NCI-H2107 treated with DMSO at 0.1 percent for 48 hours (cell line): Measurements from ENCODE around the gene ZC4H2.
"Not testable (repeated sequence)": the region's sequence is repeated elsewhere in the genome, so short reads cannot be mapped to it uniquely, and the experiment has no call there.

Experiments
- DNase-seq: peaks from one replicate; lab custom pipeline; 2025; ENCODE audit not compliant: unreplicated experiment; lab: John Stamatoyannopoulos, UW

Gene ZC4H2, protein sequence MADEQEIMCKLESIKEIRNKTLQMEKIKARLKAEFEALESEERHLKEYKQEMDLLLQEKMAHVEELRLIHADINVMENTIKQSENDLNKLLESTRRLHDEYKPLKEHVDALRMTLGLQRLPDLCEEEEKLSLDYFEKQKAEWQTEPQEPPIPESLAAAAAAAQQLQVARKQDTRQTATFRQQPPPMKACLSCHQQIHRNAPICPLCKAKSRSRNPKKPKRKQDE

DNA sequence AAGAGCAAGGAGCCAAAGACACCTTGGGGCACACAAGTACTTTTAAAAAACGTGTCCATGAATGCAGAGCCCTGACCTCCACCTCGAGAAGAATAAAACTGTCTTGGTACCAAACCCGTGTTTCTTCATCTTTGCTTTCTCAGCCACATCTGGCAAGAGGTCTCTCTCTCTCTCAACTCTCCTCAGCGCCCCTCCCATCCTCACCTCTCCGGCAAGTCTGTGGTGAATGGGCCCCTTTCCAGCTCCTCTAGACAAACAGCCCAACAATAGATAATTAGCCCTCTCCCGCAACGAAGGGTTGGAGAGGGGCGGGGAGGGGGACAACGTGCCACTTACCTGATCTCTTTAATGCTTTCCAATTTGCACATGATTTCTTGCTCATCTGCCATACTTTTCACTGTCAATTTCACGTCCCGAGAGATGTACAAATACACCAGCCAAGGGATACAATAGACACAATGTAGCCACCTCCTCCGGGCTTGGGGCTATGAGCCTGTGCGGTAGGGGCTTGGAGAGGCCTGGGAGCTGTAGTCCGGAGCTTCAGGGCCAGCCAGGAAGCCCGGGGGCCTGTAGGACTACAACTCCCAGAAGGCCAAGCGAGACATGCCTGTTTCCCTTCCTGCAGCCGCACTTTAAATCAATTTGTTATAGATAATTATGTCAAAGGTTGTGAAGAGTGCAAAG, at the start of gene ZC4H2:
ZC4H2 (minus strand) TSS at position 462 of the 684 bp plus-strand sequence; CDS start at position 389, 73 bp downstream.
- no peak for DNase-seq

GRCh38 chrX:65017451-65017850, 41.2 kb upstream of the ZC4H2 start:
- no peak for DNase-seq

DNA sequence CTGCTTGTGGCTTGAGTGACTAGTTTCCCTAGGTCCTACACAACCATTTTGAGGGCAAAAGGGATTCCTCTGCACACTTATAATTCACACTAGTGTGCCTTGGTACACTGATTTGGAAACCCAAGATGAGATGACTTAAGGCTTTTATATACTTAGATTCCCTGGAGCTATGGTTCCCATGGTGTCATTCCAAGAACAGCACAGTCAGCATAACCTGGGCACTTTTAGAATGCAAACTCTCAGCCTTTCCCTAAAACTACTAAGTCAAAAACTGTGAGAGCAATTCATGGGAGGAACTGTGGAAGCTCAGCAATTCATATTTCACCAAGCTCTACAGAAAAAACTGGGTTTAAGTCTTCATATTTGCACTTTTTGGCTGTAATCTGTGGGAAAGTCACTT, 38.0 kb upstream of the ZC4H2 start:
- no peak for DNase-seq

DNA sequence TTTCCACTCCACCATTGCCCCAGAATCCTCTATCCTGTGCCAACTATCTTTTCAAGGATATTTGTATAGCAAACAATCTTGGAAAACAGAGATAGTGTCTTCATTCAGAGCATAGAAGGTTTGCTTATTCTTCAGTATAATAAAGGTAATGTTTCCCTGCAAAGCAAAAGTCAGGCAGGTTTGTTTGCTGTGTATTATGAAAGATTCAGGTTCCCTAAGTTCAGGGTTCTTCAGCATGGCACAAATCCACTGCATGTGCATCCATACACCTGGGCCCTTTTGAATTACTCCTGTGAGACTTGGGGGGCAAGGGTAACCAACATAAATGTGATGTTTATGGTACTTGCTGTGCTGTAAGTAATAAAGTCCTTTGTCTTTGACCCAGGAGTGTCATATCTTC, 33.2 kb upstream of the ZC4H2 start:
- DNase-seq = no peak

DNA sequence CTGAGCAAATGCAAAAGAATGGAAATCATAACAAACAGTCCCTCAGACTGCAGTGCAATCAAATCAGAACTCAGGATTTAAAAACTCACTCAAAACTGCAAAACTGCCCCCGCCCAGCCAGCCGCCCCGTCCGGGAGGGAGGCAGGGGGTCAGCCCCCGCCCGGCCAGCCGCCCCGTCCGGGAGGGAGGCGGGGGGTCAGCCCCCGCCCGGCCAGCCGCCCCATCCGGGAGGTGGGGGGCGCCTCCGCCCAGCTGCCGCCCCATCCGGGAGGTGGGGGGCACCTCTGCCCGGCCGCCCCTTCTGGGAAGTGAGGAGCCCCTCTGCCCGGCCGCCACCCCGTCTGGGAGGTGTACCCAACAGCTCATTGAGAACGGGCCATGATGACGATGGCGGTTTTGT, 26.0 kb upstream of the ZC4H2 start:
- DNase-seq = not testable (repeated sequence)

DNA sequence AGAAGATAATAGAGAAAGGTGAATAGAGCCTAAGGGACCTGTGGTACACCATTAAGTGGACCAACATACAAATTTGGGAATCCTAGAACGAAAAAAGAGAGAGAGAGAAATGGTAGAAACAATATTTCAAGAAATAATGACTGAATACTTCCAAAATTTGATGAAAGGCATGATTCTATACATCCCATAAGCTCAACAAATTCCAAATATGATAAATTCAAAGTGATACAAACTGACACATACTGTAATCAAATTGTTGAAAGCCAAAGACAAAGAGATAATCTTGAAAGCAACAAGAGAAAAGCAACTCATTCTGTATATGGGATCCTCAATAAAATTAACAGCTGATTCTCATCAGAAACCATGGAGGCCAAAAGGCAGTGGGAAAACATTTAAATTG, 20.6 kb upstream of the ZC4H2 start:
- DNase-seq = no peak

- DNase-seq = no peak
These were observed 18.0 kb upstream of the ZC4H2 start for GRCh38 chrX:64994131-64994798.

DNA sequence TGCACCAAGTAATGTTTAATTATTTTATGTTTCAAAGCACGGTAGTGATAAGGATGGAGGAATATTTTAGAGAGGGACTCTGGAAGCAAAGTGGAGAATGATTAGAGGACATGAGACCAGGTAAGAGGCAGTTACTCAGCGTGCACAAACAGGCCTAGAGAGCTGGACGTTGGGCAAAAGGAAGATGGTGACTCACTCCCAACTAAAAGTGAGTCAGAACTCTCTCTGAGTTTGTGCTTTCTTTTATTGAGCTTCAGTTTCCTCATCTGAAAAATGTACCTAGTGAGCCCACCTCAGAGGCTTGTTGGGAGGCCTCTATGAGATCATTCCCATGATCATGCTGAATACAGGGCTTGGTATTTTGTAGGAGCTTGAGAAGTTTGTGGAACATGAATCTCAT, 1.6 kb upstream of the ZC4H2 start:
- no peak for DNase-seq

DNA sequence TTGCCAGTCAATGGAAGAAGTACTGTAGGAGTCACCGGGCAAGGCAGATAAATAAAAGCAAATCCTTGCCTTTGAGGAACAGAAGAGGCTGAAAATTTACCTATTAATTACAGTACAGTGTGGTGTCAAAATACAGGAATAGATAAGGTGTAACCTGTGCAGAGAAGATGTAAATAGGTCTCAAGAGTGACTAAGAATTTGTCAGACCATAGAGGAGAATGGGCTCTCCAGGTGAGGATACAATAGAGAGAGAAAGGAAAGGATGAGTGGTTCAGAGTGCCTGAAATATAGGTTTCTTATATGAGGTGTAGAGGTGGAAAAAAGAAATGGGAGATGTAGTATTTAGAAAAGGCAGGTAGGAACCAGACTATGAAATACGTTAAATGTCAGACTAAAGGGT, 801 bp upstream of the ZC4H2 start:
- DNase-seq = no peak

DNA sequence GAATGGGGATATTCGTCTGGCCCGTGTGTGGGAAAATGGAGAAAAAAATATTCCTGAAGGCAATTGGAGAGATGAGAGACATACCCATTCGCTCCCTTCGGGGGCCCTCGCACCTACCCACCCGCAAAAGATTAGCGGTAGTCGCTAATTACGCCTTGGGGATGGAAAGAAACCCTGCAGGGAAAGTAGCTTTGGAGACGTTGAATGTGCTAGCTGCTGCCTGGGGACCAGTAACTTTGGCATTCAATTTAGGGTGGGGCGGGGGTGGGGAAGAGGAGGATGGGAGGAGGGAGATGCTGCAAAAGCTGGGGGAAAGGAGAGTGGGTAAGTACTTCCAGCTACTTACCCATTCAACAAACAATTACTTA, 407 bp upstream of the ZC4H2 start:
- DNase-seq = no peak

DNA sequence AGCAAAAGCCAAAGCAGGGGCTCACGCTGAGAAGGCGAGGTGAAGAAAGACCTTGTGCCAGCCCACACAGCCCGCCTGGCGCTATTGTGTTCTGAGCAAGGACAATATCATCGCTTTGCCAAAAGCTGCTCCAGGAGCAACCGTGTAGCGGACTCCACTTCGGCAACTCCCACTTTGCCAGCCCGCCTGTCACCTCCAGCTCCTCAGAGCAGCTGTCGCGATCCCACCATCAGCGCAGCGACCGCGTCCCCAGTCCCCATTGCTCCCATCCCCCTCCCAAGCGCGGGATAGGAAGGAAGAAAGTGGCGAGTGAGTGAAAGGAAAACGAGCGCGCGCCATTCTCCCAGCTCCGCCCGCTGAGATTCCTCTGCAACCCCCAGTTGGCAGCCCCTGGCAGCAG, 759 bp downstream of the ZC4H2 start:
- DNase-seq = no peak

DNA sequence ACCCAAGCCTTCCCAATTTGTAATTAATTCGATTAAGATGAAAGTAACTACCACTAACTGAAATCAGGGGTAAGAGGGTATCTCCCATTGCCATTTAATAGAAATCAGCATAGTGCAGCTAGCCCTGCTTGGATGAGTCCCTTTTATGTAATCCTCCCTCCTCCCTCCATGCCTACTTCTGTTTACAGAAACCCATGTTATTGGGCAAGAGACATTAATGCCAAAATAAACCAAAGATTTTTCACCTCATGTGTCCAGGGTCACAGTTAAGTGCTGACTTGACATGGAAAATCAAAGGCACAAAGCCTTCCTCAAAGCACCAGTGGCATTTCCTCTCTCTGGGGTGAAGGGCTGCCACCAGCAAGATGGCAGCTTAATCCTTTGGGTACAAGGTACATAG, 50.8 kb downstream of the ZC4H2 start:
- DNase-seq = no peak

DNA sequence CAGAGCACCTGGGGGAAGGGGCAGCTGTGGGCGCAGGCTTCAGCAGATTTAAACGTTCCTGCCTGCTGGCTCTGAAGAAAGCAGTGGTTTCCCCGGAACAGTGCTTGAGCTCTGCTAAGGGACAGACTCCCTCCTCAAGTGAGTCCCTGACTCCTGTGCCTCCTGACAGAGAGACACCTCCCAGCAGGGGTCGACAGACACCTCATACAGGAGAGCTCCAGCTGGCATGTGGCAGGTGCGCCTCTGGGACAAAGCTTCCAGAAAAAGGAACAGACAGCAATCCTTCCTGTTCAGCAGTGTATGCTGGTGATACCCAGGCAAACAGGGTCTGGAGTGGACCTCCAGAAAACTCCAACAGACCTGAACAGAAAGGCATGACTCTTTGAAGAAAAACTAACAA, 68.1 kb downstream of the ZC4H2 start:
- no peak for DNase-seq

DNA sequence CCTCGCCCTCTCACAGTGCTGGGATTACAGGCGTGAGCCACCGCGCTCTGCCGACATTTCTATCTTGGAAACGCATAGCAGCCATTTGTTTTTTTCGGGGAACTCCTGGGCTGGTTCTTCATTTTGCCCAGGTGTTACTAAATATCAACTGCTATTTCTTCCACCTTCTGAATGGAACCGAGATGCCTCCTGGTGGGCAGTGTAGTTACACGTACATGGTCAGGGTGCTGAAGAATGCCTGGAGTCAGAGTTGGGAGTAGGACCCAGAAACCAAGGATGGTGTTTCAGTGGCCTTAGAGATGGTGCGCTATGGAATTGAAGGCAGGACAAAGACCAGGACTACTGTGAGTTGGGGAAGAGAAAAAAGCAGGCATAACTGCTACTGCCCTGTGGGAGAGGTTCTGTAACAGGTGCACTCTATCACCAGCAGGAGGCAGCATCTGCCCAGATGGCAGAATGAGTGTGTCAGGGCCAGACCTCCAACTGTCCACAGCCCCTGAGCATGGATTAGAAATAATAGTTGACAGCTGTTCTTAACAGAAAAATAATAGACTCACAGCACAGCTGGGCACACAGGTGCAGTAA, 81.7 kb downstream of the ZC4H2 start:
- no peak for DNase-seq

GRCh38 chrX:64885850-64886249, 90.4 kb downstream of the ZC4H2 start:
- no peak for DNase-seq

GRCh38 chrX:64878709-64879108, 97.5 kb downstream of the ZC4H2 start:
- DNase-seq = not testable (repeated sequence)

- no peak for DNase-seq
These were observed 109.0 kb downstream of the ZC4H2 start for GRCh38 chrX:64867217-64867616.
